ENCODE data around the gene WFDC9. TPM values are rescaled to one million over a fixed set of nuclear protein-coding genes. Genes with fewer than 3 reads are reported as not detected.
"Not testable (repeated sequence)": the region's sequence is repeated elsewhere in the genome, so short reads cannot be mapped to it uniquely, and the experiment has no call there.

Gene WFDC9
- polyA plus RNA-seq, 1 donor (not counting 4 experiments of a cell fraction or from before 2014, with no cell fraction given) = not detected

DNA sequence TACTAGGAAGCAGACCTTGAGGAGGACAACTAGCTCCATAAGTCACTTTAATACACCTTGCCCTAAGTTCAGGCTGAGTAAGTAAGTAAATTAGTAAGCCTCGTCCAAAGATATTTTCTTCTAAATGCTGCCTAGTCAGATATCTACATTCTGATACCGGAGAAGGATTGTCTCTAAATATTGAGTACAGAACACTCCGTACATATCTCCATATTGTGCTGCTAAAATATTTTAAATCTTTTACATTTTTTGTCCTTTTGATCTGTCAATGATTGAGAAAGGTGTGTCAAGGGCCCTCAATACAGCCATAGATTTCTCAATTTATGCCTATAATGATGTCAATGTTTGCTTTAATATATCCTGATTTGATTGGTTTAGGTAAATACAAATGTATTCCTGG is 55.2 kb downstream of the WFDC9 start:
- no peaks in the 10 kb centered on the region for H3K4me1 ChIP-seq (ENCODE audit: control insufficient read depth, extremely low read depth, insufficient read depth, low read length)
- H3K9ac ChIP-seq (ENCODE audit: control insufficient read depth, extremely low read depth, insufficient read depth, low read length) = no peak overlapping the region
- no peak for FAIRE-seq
- no peak overlapping the region for H3K27ac ChIP-seq (ENCODE audit: control insufficient read depth, insufficient read depth, low read length)
- no peak for DNase-seq (ENCODE audit: low read depth, low spot score)
- H4K20me1 ChIP-seq (ENCODE audit: control insufficient read depth, extremely low read depth, insufficient read depth, low read length) = no peaks in the 10 kb centered on the region
- H3K79me2 ChIP-seq (ENCODE audit: control insufficient read depth, insufficient read depth, low read length) = no peaks in the 10 kb centered on the region
- dilution Hi-C loops (cut with MboI; ENCODE audit: extremely low pct_ligation_motif_present, low sequenced_read_pairs) = no loop called here
- H2AFZ ChIP-seq (ENCODE audit: control insufficient read depth, low read length) = no peak overlapping the region
- no peaks in the 10 kb centered on the region for H3K9me1 ChIP-seq (ENCODE audit: control insufficient read depth, extremely low read depth, insufficient read depth, low read length)
- H3K36me3 ChIP-seq (ENCODE audit: control insufficient read depth in 2 of 2, extremely low read depth in 1 of 2, insufficient read depth in 2 of 2, low read length in 2 of 2) = no peaks in the 10 kb centered on the region
- TF ChIP-seq, protein P1, sequence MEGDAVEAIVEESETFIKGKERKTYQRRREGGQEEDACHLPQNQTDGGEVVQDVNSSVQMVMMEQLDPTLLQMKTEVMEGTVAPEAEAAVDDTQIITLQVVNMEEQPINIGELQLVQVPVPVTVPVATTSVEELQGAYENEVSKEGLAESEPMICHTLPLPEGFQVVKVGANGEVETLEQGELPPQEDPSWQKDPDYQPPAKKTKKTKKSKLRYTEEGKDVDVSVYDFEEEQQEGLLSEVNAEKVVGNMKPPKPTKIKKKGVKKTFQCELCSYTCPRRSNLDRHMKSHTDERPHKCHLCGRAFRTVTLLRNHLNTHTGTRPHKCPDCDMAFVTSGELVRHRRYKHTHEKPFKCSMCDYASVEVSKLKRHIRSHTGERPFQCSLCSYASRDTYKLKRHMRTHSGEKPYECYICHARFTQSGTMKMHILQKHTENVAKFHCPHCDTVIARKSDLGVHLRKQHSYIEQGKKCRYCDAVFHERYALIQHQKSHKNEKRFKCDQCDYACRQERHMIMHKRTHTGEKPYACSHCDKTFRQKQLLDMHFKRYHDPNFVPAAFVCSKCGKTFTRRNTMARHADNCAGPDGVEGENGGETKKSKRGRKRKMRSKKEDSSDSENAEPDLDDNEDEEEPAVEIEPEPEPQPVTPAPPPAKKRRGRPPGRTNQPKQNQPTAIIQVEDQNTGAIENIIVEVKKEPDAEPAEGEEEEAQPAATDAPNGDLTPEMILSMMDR (optimal IDR thresholded peaks at IDR 0.05 in 1 of 3, IDR thresholded peaks at IDR 0.05 in 1 of 3, conservative IDR thresholded peaks at IDR 0.05 in 1 of 3; ENCODE audit: extremely low read depth in 1 of 3, insufficient read depth in 2 of 3, low read length in 3 of 3) = no peak
- no peak for TF ChIP-seq EZH2 (IDR thresholded peaks at IDR 0.05; ENCODE audit: low read length)
- H3K27me3 ChIP-seq (ENCODE audit: control insufficient read depth, extremely low read depth, insufficient read depth, low read length) = no peaks in the 10 kb centered on the region
- no peaks in the 10 kb centered on the region for H3K9me3 ChIP-seq (ENCODE audit: control insufficient read depth, low read depth, low read length)
- H3K4me3 ChIP-seq (ENCODE audit: control insufficient read depth in 2 of 3, extremely low read depth in 1 of 3, insufficient read depth in 2 of 3, low read depth in 1 of 3, low read length in 3 of 3) = no peak overlapping the region
- H3K4me2 ChIP-seq (ENCODE audit: control insufficient read depth, extremely low read depth, insufficient read depth, low read depth, low read length) = no peak overlapping the region

DNA sequence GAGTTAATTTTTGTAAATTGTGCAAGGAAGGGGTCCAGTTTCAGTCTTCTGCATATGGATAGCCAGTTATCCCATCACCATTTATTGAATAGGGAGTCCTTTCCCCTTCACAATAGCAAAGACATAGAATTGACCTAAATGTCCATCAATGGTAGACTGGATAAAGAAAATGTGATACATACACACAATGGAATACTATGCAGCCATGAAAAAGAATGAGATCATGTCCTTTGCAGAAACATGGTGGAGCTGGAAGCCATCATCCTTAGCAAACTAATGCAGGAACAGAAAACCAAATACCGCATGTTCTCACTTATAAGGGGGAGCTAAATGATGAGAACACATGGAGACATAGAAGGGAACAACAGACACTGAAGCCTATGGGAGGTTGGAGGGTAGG is 61.4 kb downstream of the WFDC9 start:
- H3K4me1 ChIP-seq (ENCODE audit: control insufficient read depth, extremely low read depth, insufficient read depth, low read length); H3K27ac ChIP-seq (ENCODE audit: control insufficient read depth, insufficient read depth, low read length); DNase-seq (ENCODE audit: low read depth, low spot score); H3K4me3 ChIP-seq (ENCODE audit: control insufficient read depth in 2 of 3, extremely low read depth in 1 of 3, insufficient read depth in 2 of 3, low read depth in 1 of 3, low read length in 3 of 3); FAIRE-seq; H3K4me2 ChIP-seq (ENCODE audit: control insufficient read depth, extremely low read depth, insufficient read depth, low read depth, low read length); H3K9ac ChIP-seq (ENCODE audit: control insufficient read depth, extremely low read depth, insufficient read depth, low read length); H3K27me3 ChIP-seq (ENCODE audit: control insufficient read depth, extremely low read depth, insufficient read depth, low read length); H3K36me3 ChIP-seq (ENCODE audit: control insufficient read depth in 2 of 2, extremely low read depth in 1 of 2, insufficient read depth in 2 of 2, low read length in 2 of 2); H3K9me1 ChIP-seq (ENCODE audit: control insufficient read depth, extremely low read depth, insufficient read depth, low read length); H2AFZ ChIP-seq (ENCODE audit: control insufficient read depth, low read length); H3K79me2 ChIP-seq (ENCODE audit: control insufficient read depth, insufficient read depth, low read length); dilution Hi-C loops (cut with MboI; ENCODE audit: extremely low pct_ligation_motif_present, low sequenced_read_pairs); H4K20me1 ChIP-seq (ENCODE audit: control insufficient read depth, extremely low read depth, insufficient read depth, low read length); H3K9me3 ChIP-seq (ENCODE audit: control insufficient read depth, low read depth, low read length): not testable (repeated sequence)

DNA sequence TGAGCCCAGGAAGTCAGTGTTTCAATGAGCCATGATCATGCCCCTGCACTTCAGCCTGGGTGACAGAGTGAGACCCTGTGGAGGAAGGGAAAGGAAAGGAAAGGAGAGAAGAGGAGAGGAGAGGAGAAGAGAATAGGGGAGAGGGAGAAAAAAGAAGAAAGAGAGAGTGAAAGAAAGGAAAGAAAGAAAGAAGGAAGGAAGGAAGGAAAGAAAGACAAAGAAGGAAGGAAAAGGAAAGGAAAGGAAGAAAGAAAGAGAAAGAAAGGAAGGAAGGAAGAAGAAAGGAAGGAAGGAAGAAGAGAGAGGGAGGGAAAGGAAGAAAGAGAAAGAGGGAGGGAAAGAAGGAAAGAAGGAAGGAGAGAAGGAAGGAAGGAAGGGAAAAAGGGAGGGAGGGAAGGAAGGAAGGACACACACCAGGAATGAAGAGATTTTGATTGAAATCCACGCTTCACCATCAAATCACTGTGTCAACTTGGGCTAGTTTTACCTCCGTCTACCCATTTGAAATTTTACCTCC is 66.3 kb downstream of the WFDC9 start:
- Histone ChIP-seq H3K79me2 (ENCODE audit: control insufficient read depth, insufficient read depth, low read length) (no peaks in the 10 kb centered on the region), H4K20me1 (ENCODE audit: control insufficient read depth, extremely low read depth, insufficient read depth, low read length) (no peaks in the 10 kb centered on the region), H3K9me1 (ENCODE audit: control insufficient read depth, extremely low read depth, insufficient read depth, low read length) (no peaks in the 10 kb centered on the region), H3K4me2 (ENCODE audit: control insufficient read depth, extremely low read depth, insufficient read depth, low read depth, low read length) (no peak overlapping the region), H2AFZ (ENCODE audit: control insufficient read depth, low read length) (no peak overlapping the region), H3K27ac (ENCODE audit: control insufficient read depth, insufficient read depth, low read length) (no peak overlapping the region), H3K36me3 (ENCODE audit: control insufficient read depth in 2 of 2, extremely low read depth in 1 of 2, insufficient read depth in 2 of 2, low read length in 2 of 2) (no peaks in the 10 kb centered on the region), H3K9me3 (ENCODE audit: control insufficient read depth, low read depth, low read length) (no peaks in the 10 kb centered on the region), H3K4me3 (ENCODE audit: control insufficient read depth in 2 of 3, extremely low read depth in 1 of 3, insufficient read depth in 2 of 3, low read depth in 1 of 3, low read length in 3 of 3) (no peak overlapping the region), H3K9ac (ENCODE audit: control insufficient read depth, extremely low read depth, insufficient read depth, low read length) (no peak overlapping the region), H3K27me3 (ENCODE audit: control insufficient read depth, extremely low read depth, insufficient read depth, low read length) (no peaks in the 10 kb centered on the region), H3K4me1 (ENCODE audit: control insufficient read depth, extremely low read depth, insufficient read depth, low read length) (no peaks in the 10 kb centered on the region)
- no peak for FAIRE-seq
- dilution Hi-C loops (cut with MboI; ENCODE audit: extremely low pct_ligation_motif_present, low sequenced_read_pairs) = no loop called here
- TF ChIP-seq, protein P1 (optimal IDR thresholded peaks at IDR 0.05 in 1 of 3, IDR thresholded peaks at IDR 0.05 in 1 of 3, conservative IDR thresholded peaks at IDR 0.05 in 1 of 3; ENCODE audit: extremely low read depth in 1 of 3, insufficient read depth in 2 of 3, low read length in 3 of 3) = no peak
- TF ChIP-seq EZH2 (IDR thresholded peaks at IDR 0.05; ENCODE audit: low read length) = no peak
- DNase-seq (ENCODE audit: low read depth, low spot score) = no peak

All from keratinocyte (primary cell).